HT-29 (cell line): ENCODE data around the gene SOCS1. TPM values are rescaled to one million over a fixed set of nuclear protein-coding genes. Genes with fewer than 3 reads are reported as not detected.
"Not testable (repeated sequence)": the region's sequence is repeated elsewhere in the genome, so short reads cannot be mapped to it uniquely, and the experiment has no call there.

Experiments
- DNase-seq: peaks from one replicate; pipeline ENCODE4 v3.0.0-alpha.2; 2015; ENCODE audit warnings: low spot score
- total RNA-seq: library from RNA; depleted of rRNA; stranded (reverse); fragments of >200 nt; shearing (Covaris generic); gene quantifications from 2 replicates; pipeline ENCODE4 v1.2.3, GENCODE V29; 2014; rRNA removed

The SOCS1 gene, protein sequence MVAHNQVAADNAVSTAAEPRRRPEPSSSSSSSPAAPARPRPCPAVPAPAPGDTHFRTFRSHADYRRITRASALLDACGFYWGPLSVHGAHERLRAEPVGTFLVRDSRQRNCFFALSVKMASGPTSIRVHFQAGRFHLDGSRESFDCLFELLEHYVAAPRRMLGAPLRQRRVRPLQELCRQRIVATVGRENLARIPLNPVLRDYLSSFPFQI
- total RNA-seq, result 1.2 and 1.3 TPM in 2 replicates

DNA sequence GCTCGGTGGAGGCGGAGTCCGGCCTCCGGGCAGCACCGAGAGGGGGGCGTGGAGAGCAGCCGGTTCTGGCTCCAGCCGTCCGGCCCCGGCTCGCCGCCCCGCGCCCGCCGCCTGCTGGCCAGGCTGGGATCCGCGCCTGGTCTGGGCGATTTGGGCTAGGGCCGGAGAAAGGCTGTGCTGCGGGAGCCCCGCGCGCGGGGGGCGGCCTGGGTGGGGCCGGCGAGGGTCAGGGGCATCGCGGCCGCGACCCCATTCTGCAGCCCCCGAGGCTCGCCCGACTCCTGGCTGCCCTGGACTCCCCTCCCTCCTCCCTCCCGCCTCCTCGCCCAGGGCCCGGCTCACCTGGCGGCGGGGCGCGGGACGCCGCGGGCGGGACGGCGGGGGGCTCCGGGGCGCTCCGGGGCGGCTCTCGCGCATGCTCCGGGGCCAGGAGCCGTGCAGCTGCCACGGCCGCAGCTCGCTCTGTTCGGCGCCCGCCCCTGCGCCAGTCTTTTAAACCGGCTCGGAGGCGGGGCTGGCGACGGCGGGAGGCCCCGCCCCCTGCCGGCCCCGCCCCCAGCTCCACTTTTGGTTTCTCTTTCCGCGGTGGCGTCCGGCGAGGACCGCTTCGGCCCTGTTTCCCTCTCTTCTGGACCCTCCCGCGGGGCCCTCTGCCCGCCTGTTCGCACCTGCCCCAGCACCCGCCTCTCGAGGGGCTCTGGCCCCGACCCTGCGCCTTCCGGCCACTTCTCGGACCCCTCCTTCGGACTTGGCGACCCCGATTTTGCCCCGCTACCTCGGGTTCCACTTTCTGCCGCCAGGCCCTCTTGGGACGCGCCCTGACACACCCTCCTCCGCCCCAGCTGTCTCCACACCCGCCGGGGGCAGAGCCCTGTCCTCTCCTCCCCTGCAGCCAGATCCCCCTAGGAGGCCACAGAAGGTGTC lies at the start of gene SOCS1:
Gene SOCS1 (minus strand): TSS at position 468 of the 924 bp plus-strand sequence. CDS start 726 bp downstream, outside the sequence.
- DNase-seq, result peak; percentile 85

- DNase-seq, result peak; percentile 46
Observed at GRCh38 chr16:11303405-11304138, 47.6 kb upstream of the SOCS1 start.

DNA sequence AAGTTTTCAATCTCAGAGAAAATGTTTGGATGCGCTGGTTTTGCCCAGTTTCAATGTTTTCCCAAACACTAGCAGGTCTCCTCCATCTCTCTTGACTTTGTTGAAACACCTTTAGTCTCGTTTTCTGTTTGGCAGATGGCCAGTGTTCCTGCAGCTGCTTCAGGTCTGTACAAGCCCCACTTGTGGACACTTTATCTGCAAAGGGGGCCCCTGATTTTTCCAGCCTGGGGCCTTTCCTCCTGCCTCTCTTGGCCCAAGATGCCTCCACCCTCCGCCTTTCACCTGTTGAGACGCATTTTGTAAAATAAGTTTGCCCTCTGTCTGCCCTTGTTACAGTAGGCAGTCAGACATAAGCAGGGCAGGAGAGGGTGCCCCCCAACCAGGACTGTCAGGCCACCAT lies 47.0 kb upstream of the SOCS1 start:
- DNase-seq, result no peak

DNA sequence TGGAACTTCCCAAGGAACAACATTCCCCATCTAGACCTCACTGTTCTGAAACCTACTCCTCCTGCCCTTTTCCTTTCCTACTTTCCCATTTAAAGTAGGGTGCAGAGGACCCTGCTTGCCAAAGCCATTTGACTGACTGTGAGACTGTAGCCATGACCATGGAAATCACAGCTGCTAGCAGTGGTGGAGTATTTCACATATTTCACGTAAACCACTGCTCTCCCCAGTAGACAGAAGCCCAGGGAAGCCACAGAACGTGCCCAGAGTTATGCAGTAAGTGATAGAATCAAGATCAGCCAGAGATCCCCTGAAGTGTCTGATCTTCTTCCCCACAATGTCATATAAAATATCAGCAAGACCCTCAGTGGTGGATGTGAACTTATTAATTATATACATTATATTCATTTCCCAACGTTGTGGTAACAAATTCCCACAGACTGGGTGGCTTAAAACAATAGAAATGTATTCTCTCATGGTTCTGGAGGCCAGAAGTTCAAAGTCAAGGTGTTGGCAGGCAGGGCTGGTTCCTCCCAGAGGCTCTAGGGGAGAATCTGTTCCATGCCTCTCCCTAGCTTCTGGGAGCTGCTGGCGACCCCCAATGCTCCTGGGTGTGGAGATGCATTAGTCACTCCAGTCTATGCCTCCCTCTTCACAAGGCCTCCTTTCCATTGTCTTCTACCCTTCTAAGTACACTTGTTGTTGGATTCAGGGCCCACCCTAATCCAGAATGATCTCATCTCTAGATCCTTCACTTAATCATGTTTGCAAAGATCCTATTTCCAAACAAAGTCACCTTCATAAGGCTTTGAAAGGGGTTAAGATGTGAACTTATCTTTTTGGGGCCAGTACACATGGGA lies 45.9 kb upstream of the SOCS1 start:
- DNase-seq, result no peak

DNA sequence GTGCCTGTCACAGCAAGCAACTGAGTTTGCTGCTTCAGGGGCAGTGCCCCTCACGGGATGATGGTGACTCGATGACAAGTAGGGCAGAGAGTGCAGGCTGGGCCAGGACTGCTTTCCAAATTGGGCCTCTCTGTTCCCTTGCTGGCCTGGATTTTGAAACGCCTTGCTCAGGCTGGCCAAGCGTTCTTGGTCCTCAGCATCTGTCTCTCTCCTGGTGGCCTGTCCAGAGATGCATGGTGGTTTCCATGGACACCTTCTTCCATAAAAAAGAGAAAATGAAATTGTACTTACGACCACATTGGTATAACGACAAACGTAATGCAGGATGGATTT lies 44.5 kb upstream of the SOCS1 start:
- no peak for DNase-seq

DNA sequence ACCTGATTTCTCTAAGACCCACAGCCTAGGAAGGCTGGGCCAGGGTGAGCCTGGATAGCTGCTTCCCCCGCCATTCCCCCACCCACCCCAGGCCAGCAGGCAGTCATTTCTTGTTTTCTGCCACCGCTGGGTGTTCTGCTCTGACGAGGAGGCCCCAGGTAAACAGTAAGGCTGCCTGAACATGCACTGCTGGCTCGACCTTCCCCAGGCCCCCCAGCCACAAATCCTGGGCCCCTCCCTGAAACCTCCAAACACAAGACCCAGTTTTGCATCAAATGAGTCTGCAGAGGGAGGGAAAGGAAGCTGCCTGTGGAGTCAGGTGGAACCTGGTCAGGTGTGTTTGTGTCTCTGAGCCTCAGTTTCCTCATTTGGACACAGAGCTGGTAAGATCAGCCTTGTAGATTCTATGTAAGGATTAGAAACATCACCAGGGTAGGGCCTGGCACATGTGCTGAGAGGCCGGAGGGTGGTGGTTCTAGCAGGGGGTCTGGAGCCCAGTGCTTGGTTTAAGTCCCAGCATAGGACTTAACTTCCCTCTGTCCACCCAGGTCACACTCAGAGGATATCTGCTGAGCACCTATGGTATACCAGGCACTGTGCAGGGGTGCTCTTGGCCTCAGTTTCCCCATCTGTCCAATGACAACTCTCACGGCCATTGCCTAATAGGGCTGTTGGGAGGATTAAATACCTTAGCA lies 44.0 kb upstream of the SOCS1 start:
- no peak for DNase-seq

- DNase-seq, result not testable (repeated sequence)
Observed at GRCh38 chr16:11298950-11299547, 43.0 kb upstream of the SOCS1 start.

DNA sequence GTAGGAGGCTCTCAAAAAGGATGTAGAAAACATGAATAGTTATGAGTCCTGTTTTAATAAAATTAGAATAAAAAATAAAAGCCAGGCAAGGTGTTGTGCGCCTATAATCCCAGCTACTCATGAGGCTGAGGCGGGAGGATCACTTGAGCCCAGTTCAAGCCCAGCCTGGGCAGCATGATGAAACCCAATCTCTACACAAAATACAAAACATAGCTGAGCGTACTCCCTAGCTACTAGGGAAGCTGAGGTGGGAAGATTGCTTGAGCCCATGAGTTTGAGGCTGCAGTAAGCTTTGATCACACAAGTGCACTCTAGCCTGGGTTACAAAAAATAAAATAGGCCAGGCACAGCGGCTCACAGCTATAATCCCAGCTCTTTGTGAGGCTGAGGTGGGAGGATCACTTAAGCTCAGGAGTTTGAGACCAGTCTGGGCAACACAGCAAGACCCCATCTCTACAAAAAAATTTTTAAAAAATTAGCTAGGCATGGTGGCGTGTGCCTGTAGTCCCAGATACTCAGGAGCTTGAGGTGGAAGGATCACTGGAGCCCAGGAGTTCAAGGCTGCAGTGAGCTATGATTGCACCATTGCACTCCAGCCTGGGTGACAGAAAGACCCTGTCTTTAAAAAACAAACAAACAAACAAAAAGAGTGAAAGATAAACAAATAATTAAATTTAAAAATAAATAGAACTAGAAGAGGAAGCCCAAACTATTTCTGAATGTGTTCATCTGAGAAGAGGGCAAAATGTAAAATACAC lies 42.3 kb upstream of the SOCS1 start:
- no peak for DNase-seq

DNA sequence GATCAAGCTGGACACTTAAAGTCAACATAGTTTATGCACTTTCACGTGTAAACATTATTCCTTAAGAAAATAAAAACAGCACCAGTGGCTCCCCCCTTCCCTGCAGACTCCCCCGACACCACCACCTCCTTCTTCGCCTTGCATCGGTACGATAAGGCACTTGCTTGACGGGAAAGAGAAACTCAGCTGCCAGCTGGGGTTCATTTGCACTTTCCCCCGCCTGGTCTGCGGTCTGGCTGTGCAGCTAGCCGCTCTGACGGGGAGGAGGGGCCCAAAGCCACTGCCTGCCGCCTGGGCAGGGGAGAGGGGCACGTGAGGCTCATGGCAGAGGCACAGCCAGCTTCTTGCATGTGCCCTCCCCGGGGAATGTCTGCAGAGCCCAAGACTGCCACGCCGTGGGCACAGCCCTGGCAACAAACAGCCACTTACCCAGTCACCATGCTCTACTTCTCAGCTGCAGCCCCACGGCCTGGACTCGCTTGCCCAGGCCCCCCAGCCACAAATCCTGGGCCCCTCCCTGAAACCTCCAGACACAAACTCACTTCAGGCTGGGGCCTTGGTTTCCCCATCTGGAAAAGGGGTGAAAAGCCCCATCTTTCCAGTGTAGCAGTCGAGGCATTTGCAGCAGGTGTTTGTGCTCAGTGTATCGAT lies 41.6 kb upstream of the SOCS1 start:
- DNase-seq, result peak; percentile 40

DNA sequence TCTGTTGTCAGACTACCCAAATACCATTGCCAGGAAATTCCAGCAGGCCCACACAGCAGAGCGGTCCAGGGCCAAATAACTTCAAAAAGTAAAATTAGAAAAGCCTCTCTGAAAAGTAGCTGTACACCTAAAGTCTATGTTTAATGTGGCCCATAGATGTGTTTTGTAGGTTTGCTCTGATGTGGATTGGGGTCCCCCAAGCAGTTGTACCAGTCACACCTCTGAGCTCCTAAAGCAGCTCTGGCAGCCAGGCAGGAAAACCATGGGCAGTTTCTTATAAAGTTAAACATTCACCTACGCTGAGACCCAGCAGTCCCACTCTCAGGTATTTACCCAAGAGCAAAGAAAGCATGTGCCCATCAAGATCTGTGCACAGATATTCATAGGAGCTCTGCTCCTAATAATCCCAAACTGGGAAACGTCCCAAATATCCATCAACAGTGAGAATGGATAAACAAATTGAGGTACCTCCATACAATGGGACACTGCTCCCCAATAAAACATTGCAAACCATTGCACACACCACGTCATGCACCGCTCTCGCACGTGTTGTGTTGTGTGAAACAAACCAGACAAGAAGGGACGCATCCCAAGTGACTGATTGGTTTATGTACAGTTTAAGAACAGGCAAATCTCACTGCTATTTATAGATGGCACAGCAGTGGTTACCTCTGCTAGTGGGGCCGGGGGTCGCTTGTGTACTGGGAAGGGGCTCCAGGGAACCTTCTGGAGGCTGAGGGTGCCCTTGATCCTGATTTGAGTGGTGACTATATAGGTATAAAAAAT lies 40.9 kb upstream of the SOCS1 start:
- DNase-seq, result no peak

- no peak for DNase-seq
Observed at GRCh38 chr16:11296351-11296705, 40.3 kb upstream of the SOCS1 start.

GRCh38 chr16:11295672-11296071 lies 39.7 kb upstream of the SOCS1 start:
- no peak for DNase-seq

DNA sequence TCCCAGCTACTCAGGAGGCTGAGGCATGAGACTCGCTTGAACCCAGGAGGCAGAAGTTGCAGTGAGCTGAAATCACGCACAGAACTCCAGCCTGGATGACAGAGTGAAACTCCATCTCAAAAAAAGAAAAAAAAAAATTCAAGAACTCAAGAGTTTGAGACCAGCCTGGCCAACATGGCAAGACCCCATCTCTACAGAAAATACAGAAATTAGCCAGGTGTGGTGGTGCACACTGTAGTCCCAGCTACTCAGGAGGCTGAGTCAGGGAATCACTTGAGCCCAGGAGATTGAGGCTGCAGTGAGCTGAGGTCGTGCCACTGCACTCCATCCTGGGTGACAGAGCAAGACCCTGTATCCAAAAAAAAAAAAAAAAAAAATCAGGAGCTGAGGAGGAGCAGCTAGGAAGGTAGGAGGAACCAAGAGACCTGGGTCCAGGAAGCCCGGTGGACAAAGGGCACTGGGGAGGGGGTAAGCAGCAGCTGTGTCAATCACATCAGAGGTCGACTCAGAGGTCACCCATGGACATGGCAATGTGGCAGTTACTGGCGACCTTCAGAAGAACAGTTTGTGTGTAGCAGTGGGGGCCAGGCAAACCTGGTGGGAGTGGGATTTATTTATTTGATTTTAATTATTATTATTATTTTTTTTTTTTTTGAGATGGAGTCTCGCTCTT lies 36.2 kb upstream of the SOCS1 start:
- DNase-seq, result no peak

GRCh38 chr16:11291091-11291703 lies 35.2 kb upstream of the SOCS1 start:
- DNase-seq, result no peak

- no peak for DNase-seq
Observed at GRCh38 chr16:11290102-11290893, 34.3 kb upstream of the SOCS1 start.

DNA sequence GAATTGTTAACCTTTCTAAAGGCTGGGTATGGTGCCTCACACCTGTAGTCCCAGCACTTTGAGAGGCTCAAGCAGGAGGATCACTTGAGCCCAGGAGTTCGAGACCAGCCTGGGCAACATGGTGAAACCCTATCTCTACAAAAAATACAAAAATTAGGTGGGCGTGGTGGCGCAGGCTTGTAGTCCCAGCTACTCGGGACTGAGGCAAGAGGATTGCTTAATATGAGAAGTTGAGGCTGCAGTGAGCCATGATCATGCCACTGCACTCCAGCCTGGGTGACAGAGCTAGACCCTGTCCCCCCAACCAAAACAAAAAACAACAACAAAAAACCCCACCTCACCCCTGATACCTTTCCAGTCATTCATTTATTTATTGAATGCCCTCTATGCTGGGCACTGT lies 33.7 kb upstream of the SOCS1 start:
- DNase-seq, result not testable (repeated sequence)
